SK-N-SH (cell line): ENCODE measurements around the gene BMI1. TPM values are rescaled to one million over a fixed set of nuclear protein-coding genes. Genes with fewer than 3 reads are reported as not detected.
A peak's percentile ranks its signal among the peaks of the same experiment; 100 is the strongest.

Source experiments
- CTCF ChIA-PET: fragments of 300-600, 350-600 bp; formaldehyde crosslinking; extraction: SDS; loops from one replicate; lab custom pipeline; 2021; lab: Yijun Ruan, JAX
- POLR2A ChIA-PET: fragments of 350-600 bp; sonication (Branson Sonifier 250); formaldehyde crosslinking; extraction: SDS; loops from one replicate; lab custom pipeline; 2020; ENCODE audit warnings: antibody characterized with exemption, inconsistent platforms; lab: Yijun Ruan, JAX
- DNase-seq: peaks from one replicate; pipeline ENCODE4 v3.0.0; 2012
- H2AFZ ChIP-seq: fragments of 200-600 bp; sonication (generic); 2 replicates; pipeline ENCODE4 v1.8.1; 2016; ENCODE audit warnings: antibody characterized with exemption, mild to moderate bottlenecking, low read depth
- H3F3A ChIP-seq: fragments of 200-600 bp; sonication (generic); replicated peaks from 2 replicates; pipeline ENCODE3; 2016; ENCODE audit warnings: antibody characterized with exemption, mild to moderate bottlenecking; ENCODE audit not compliant: insufficient read depth
- H3K27ac ChIP-seq, 2 experiments: fragments of 200-500 bp in 1 of 2; fragments of 200-600 bp in 1 of 2; sonication (Bioruptor generic) in 1 of 2; sonication (generic), shearing (Covaris generic) in 1 of 2; 2 replicates each; pipeline versions ENCODE4 v1.5.1 to v1.6.1; 2014 to 2016; ENCODE audit warnings: low read depth in 2 of 2, inconsistent platforms in 1 of 2, low read length in 1 of 2, mild to moderate bottlenecking in 1 of 2, mixed read lengths in 1 of 2
- H3K27me3 ChIP-seq: fragments of 200-600 bp; sonication (generic), shearing (Covaris generic); 2 replicates; pipeline ENCODE4 v1.6.1; 2016; ENCODE audit warnings: mixed run types; ENCODE audit not compliant: insufficient read depth
- H3K36me3 ChIP-seq, 2 experiments: fragments of 200-500 bp in 1 of 2; fragments of 200-600 bp in 1 of 2; sonication (Bioruptor generic) in 1 of 2; sonication (generic) in 1 of 2; replicated peaks in 1 of 2; 2 replicates each; pipeline versions ENCODE3 to v1.5.1; 2014 to 2016; ENCODE audit warnings: low read length in 1 of 2, mild to moderate bottlenecking in 1 of 2; ENCODE audit not compliant: insufficient read depth in 2 of 2, control insufficient read depth in 1 of 2
- H3K4me1 ChIP-seq, 2 experiments: fragments of 200-500 bp in 1 of 2; fragments of 200-600 bp in 1 of 2; sonication (Bioruptor generic) in 1 of 2; sonication (generic), shearing (Covaris generic) in 1 of 2; 2 replicates each; pipeline versions ENCODE4 v1.5.1 to v1.6.1; 2014 to 2016; ENCODE audit warnings: low read depth in 1 of 2, low read length in 1 of 2, mixed run types in 1 of 2; ENCODE audit not compliant: insufficient read depth in 2 of 2, control insufficient read depth in 1 of 2
- H3K4me2 ChIP-seq: fragments of 200-600 bp; sonication (generic), shearing (Covaris generic); 2 replicates; pipeline ENCODE4 v1.6.1; 2017; ENCODE audit warnings: mixed run types
- H3K4me3 ChIP-seq, 2 experiments: fragments of 200-500 bp in 1 of 2; fragments of 200-600 bp in 1 of 2; sonication (Bioruptor generic) in 1 of 2; sonication (generic), shearing (Covaris generic) in 1 of 2; 2 replicates each; pipeline versions ENCODE4 v1.5.1 to v1.8.1; 2014 to 2016; ENCODE audit warnings: low read depth in 2 of 2, inconsistent platforms in 1 of 2, low read length in 1 of 2, mild to moderate bottlenecking in 1 of 2, mixed read lengths in 1 of 2, moderate library complexity in 1 of 2
- H3K79me2 ChIP-seq: fragments of 200-600 bp; sonication (generic); 2 replicates; pipeline ENCODE4 v1.8.1; 2017; ENCODE audit warnings: mild to moderate bottlenecking; ENCODE audit not compliant: insufficient read depth
- H3K9ac ChIP-seq: fragments of 200-600 bp; sonication (generic); 2 replicates; pipeline ENCODE4 v1.6.1; 2017; ENCODE audit warnings: mixed run types
- H3K9me2 ChIP-seq: fragments of 200-600 bp; sonication (generic); 2 replicates; pipeline ENCODE4 v1.6.1; 2017; ENCODE audit warnings: mixed run types
- H3K9me3 ChIP-seq: fragments of 200-600 bp; sonication (generic); 2 replicates; pipeline ENCODE4 v1.6.1; 2017; ENCODE audit warnings: mixed run types, mild to moderate bottlenecking, moderate library complexity
- H4K20me1 ChIP-seq: fragments of 200-600 bp; sonication (generic); 2 replicates; pipeline ENCODE4 v1.6.1; 2017; ENCODE audit warnings: mild to moderate bottlenecking, mixed run types; ENCODE audit not compliant: insufficient read depth
- CHD2 ChIP-seq: fragments of 150-350 bp; IDR thresholded peaks from 2 replicates; pipeline ENCODE4 v1.6.1; 2018; ENCODE audit warnings: low read length; ENCODE audit not compliant: partially characterized antibody
- EZH2phosphoT487 ChIP-seq: fragments of 200-600 bp; sonication (generic); IDR thresholded peaks from 2 replicates; pipeline ENCODE4 v1.6.1; 2017; ENCODE audit warnings: low read depth, mixed run types, mild to moderate bottlenecking, antibody characterized with exemption, moderate library complexity, borderline replicate concordance
- FOXJ3 ChIP-seq: sonication (generic); formaldehyde crosslinking; IDR thresholded peaks from 2 replicates; pipeline ENCODE4 v1.5.1; 2020; ENCODE audit warnings: mild to moderate bottlenecking, missing genetic modification reagents
- FOXM1 ChIP-seq: IDR thresholded peaks from 2 replicates; pipeline ENCODE4 v1.4.0; 2012; ENCODE audit warnings: low read depth, mild to moderate bottlenecking
- GATA2 ChIP-seq: sonication (generic); formaldehyde crosslinking; IDR thresholded peaks from 2 replicates; pipeline ENCODE4 v1.5.0; 2020; ENCODE audit warnings: mild to moderate bottlenecking, missing genetic modification reagents
- IRF3 ChIP-seq: fragments of 150-350 bp; IDR thresholded peaks from 2 replicates; pipeline ENCODE4 v1.6.1; 2016; ENCODE audit warnings: mild to moderate bottlenecking, low read depth, low read length
- JUND ChIP-seq: IDR thresholded peaks from 2 replicates; pipeline ENCODE4 v1.4.0; 2012
- PBX3 ChIP-seq: IDR thresholded peaks from 2 replicates; pipeline ENCODE4; 2012
- POLR2AphosphoS5 ChIP-seq: IDR thresholded peaks from 2 replicates; pipeline ENCODE4 v1.6.1; 2012; ENCODE audit warnings: low read depth, low read length
- RAD21 ChIP-seq: IDR thresholded peaks from 2 replicates; pipeline ENCODE4 v1.6.1; 2012; ENCODE audit warnings: mild to moderate bottlenecking, low read length
- REST ChIP-seq: IDR thresholded peaks from 2 replicates; pipeline ENCODE4 v1.6.1; 2012; ENCODE audit warnings: mild to moderate bottlenecking, low read depth, low read length, moderate library complexity
- RFX5 ChIP-seq: IDR thresholded peaks from 2 replicates; pipeline ENCODE4 v1.6.1; 2012; ENCODE audit warnings: mild to moderate bottlenecking, improper control_type of control experiment, low read length
- RXRA ChIP-seq: IDR thresholded peaks from 2 replicates; pipeline ENCODE4 v1.4.0; 2012; ENCODE audit warnings: low read depth, mild to moderate bottlenecking, borderline replicate concordance
- TAF1 ChIP-seq: IDR thresholded peaks from 2 replicates; pipeline ENCODE4 v1.6.1; 2012; ENCODE audit warnings: low read depth, mild to moderate bottlenecking, low read length, moderate library complexity, borderline replicate concordance
- TEAD4 ChIP-seq: IDR thresholded peaks from 2 replicates; pipeline ENCODE4 v1.4.0; 2012; ENCODE audit warnings: mild to moderate bottlenecking, borderline replicate concordance; ENCODE audit not compliant: insufficient read depth
- USF1 ChIP-seq: IDR thresholded peaks from 2 replicates; pipeline ENCODE4 v1.4.0; 2012; ENCODE audit warnings: low read depth, borderline replicate concordance
- USF2 ChIP-seq: fragments of 150-350 bp; IDR thresholded peaks from 2 replicates; pipeline ENCODE4 v1.6.1; 2017; ENCODE audit warnings: antibody characterized with exemption, low read length, low read depth, borderline replicate concordance
- WGBS: methylation state at CpG from one replicate; pipeline ENCODE4 v1.1.6; 2017; ENCODE audit warnings: low lambda C conversion rate; 5-methylcytosine and 5-hydroxymethylcytosine counted together
- polyA plus RNA-seq, 3 experiments: library from polyadenylated mRNA; depleted of rRNA; stranded (reverse); fragments of >200 nt; gene quantifications; 2 replicates each; pipeline ENCODE4 v1.2.3, GENCODE V29; 2012

BMI1 gene
- polyA plus RNA-seq, 1 of the 3 experiments (the other 2 are of a cell fraction), result 15.5 TPM

GRCh38 chr10:22317771-22318565 is 2.9 kb upstream of the BMI1 start:
- H3K9ac ChIP-seq, result peak overlapping the region; percentile 91; the same call in 1 of the 2 replicates
- peak overlapping the region in 1 of 2 experiments; percentile 81; a peak in 1 of 4 replicates for H3K27ac ChIP-seq
- peaks cover 23% of the 10 kb centered on the region for H3F3A ChIP-seq
- no peak overlapping the region for H3K4me3 ChIP-seq
- WGBS, result 94% methylated on average over 6 of the region's 6 CpGs
- no peak overlapping the region for H2AFZ ChIP-seq
- peak overlapping the region; percentile 96 for H3K4me2 ChIP-seq
- peaks cover 5 to 8% of the 10 kb centered on the region in 2 experiments for H3K36me3 ChIP-seq
- H3K4me1 ChIP-seq, result peaks cover 5 to 14% of the 10 kb centered on the region in 2 experiments; a peak in 3 of 4 replicates
- TF ChIP-seq TAF1 (no peak), EZH2phosphoT487 (no peak), JUND (no peak), RAD21 (no peak), USF1 (no peak), PBX3 (no peak), FOXJ3 (CRISPR knock-in tag) (no peak), IRF3 (no peak), RXRA (no peak), RFX5 (no peak), GATA2 (CRISPR knock-in tag) (no peak), POLR2AphosphoS5 (no peak)
- peaks cover 11% of the 10 kb centered on the region for H3K27me3 ChIP-seq
- H3K9me2 ChIP-seq, result no peaks in the 10 kb centered on the region
- ChIA-PET CTCF (no interaction called here), POLR2A (no interaction called here)
- peaks cover 5% of the 10 kb centered on the region; the same call in 1 of the 2 replicates for H4K20me1 ChIP-seq
- H3K9me3 ChIP-seq, result no peaks in the 10 kb centered on the region
- H3K79me2 ChIP-seq, result peaks cover 33% of the 10 kb centered on the region
- no peak for DNase-seq

- peaks cover 11% of the 10 kb centered on the region for H3K27me3 ChIP-seq
- peaks cover 5 to 8% of the 10 kb centered on the region in 2 experiments for H3K36me3 ChIP-seq
- no peaks in the 10 kb centered on the region for H3K9me2 ChIP-seq
- no peak overlapping the region for H3K27ac ChIP-seq
- ChIA-PET POLR2A (no interaction called here), CTCF (interaction anchor here (1.4 to 1.8 kb wide), 3 partner anchors 19 to 308 kb away, joined by 4 to 7 read pairs (median 5); no protein-coding TSS in a partner anchor)
- peaks cover 23% of the 10 kb centered on the region for H3F3A ChIP-seq
- H3K4me1 ChIP-seq, result peaks cover 5 to 14% of the 10 kb centered on the region in 2 experiments; a peak in 3 of 4 replicates
- no peak overlapping the region for H3K9ac ChIP-seq
- DNase-seq, result no peak
- H4K20me1 ChIP-seq, result peaks cover 13% of the 10 kb centered on the region
- no peak overlapping the region for H3K4me3 ChIP-seq
- no peaks in the 10 kb centered on the region for H3K9me3 ChIP-seq
- peaks cover 39% of the 10 kb centered on the region for H3K79me2 ChIP-seq
- H3K4me2 ChIP-seq, result no peak overlapping the region
- WGBS, result 97% methylated on average over 3 of the region's 3 CpGs
- no peak overlapping the region for H2AFZ ChIP-seq
- TF ChIP-seq USF2 (no peak), CHD2 (no peak), TEAD4 (no peak), POLR2AphosphoS5 (no peak), RAD21 (no peak), REST (no peak), FOXM1 (no peak)
Measured at GRCh38 chr10:22318772-22319171, 2.1 kb upstream of the BMI1 start.
